PFSK-1 (cell line): ENCODE measurements around the gene NR1H3.

Experiments used
- POLR2AphosphoS5 ChIP-seq: IDR thresholded peaks from 2 replicates; pipeline ENCODE4 v1.6.1; 2012; ENCODE audit warnings: low read depth, mild to moderate bottlenecking, control low read depth, low read length, moderate library complexity
- TF ChIP-seq, protein P1 (sequence below), 2 experiments: IDR thresholded peaks; 2 replicates each; pipeline versions ENCODE4 v1.6.1 to v1.8.0; 2011 to 2012; ENCODE audit warnings: low read depth in 2 of 2, low read length in 2 of 2, control low read depth in 1 of 2, inconsistent platforms in 1 of 2, mild to moderate bottlenecking in 1 of 2, moderate library complexity in 1 of 2; ENCODE audit not compliant: insufficient read depth in 1 of 2

DNA sequence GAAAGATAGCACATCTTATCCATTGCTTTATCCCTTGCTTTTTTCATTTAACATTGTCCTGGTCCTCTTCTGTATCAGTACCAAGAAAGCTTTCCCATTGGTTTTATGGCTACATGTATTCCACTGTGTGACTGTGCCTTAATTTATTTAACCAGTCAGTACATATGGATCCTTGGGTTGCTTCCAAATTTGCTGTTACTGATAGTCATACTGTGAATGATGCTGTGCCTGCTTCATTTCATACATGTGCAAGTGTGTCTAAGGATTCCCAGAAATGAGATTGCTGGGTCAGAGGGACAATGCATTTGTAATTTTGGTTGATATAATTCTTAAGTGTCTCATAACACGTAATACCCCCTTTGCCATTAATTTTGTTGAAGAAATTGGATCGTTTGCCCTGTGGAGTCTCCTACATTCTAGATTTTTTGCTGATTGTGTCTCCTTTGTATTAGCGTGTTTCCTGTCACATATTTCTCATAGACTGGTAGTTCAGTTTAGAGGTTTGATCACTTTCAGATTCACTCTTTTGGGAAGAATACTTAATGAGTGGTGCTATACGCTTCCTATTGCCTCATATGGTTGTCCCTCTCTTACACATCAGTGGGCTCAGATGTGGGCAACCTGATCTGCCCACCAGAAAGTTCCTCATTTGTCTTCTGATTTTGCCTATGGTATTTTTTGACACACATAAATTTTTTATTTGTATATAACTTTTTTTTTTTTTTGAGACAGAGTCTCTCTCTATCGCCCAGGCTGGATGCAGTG, 59.5 kb downstream of the NR1H3 start:
- TF ChIP-seq, protein P1, sequence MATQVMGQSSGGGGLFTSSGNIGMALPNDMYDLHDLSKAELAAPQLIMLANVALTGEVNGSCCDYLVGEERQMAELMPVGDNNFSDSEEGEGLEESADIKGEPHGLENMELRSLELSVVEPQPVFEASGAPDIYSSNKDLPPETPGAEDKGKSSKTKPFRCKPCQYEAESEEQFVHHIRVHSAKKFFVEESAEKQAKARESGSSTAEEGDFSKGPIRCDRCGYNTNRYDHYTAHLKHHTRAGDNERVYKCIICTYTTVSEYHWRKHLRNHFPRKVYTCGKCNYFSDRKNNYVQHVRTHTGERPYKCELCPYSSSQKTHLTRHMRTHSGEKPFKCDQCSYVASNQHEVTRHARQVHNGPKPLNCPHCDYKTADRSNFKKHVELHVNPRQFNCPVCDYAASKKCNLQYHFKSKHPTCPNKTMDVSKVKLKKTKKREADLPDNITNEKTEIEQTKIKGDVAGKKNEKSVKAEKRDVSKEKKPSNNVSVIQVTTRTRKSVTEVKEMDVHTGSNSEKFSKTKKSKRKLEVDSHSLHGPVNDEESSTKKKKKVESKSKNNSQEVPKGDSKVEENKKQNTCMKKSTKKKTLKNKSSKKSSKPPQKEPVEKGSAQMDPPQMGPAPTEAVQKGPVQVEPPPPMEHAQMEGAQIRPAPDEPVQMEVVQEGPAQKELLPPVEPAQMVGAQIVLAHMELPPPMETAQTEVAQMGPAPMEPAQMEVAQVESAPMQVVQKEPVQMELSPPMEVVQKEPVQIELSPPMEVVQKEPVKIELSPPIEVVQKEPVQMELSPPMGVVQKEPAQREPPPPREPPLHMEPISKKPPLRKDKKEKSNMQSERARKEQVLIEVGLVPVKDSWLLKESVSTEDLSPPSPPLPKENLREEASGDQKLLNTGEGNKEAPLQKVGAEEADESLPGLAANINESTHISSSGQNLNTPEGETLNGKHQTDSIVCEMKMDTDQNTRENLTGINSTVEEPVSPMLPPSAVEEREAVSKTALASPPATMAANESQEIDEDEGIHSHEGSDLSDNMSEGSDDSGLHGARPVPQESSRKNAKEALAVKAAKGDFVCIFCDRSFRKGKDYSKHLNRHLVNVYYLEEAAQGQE (IDR thresholded peaks at IDR 0.05; ENCODE audit: insufficient read depth in 1 of 2, low read depth in 2 of 2, low read length in 2 of 2), result no peak
- no peak for TF ChIP-seq POLR2AphosphoS5
